B cell (primary cell): ENCODE results near the gene LCMT2. TPM values are rescaled to one million over a fixed set of nuclear protein-coding genes. Genes with fewer than 3 reads are reported as not detected.

Experiments used
- ATAC-seq: fragments of 200-7000 bp; cut with Tn5 transposase; one replicate; pipeline ENCODE4 v1.10.0; 2021; ENCODE audit warnings: low read depth, mild to moderate bottlenecking, moderate number of reproducible peaks, moderate library complexity
- CTCF ChIA-PET: fragments of 350-600 bp; sonication (Branson Sonifier 250); formaldehyde crosslinking; loops from one replicate; lab custom pipeline; 2021; ENCODE audit warnings: antibody characterized with exemption, inconsistent platforms; lab: Charles Lee
- POLR2A ChIA-PET: fragments of 350-600 bp; sonication (Branson Sonifier 250); formaldehyde crosslinking; loops from one replicate; lab custom pipeline; 2021; ENCODE audit warnings: antibody characterized with exemption; lab: Charles Lee
- DNase-seq: peaks from one replicate; pipeline ENCODE4 v3.0.0; 2013
- H2AFZ ChIP-seq: 2 replicates; pipeline ENCODE4 v1.6.1; 2012; ENCODE audit warnings: mild to moderate bottlenecking, low read depth, low read length; ENCODE audit not compliant: insufficient read depth, poor library complexity, severe bottlenecking
- H3K27ac ChIP-seq, 2 donors: 1 replicate in 1 of 2; 2 replicates in 1 of 2; pipeline ENCODE4 v1.5.1; 2012 to 2013; ENCODE audit warnings: low read length in 2 of 2, mild to moderate bottlenecking in 2 of 2, moderate library complexity in 1 of 2
- H3K27me3 ChIP-seq, 4 experiments: fragments of 200-600 bp in 1 of 4; sonication (generic) in 1 of 4; replicated peaks in 1 of 4; 1 replicate in 2 of 4; 2 replicates in 2 of 4; pipeline versions ENCODE4 v1.6.1 to v1.7.0; 2013 to 2016; ENCODE audit warnings: low read length in 3 of 4, mild to moderate bottlenecking in 2 of 4, mixed read lengths in 1 of 4, moderate library complexity in 1 of 4; ENCODE audit not compliant: insufficient read depth in 4 of 4, control insufficient read depth in 3 of 4; ENCODE audit errors: control extremely low read depth in 1 of 4
- H3K36me3 ChIP-seq, 2 experiments: replicated peaks in 1 of 2; 1 replicate in 1 of 2; 2 replicates in 1 of 2; pipeline versions ENCODE4 v1.6.1 to v1.7.1; 2013; ENCODE audit warnings: low read length in 1 of 2; ENCODE audit not compliant: insufficient read depth in 2 of 2, control insufficient read depth in 1 of 2; ENCODE audit errors: control extremely low read depth in 1 of 2, extremely low read depth in 1 of 2
- H3K4me1 ChIP-seq, 2 donors: fragments of 200-600 bp in 1 of 2; sonication (generic) in 1 of 2; 1 replicate in 1 of 2; 2 replicates in 1 of 2; pipeline versions ENCODE4 v1.5.1 to v1.6.1; 2013 to 2017; ENCODE audit warnings: low read length in 2 of 2; ENCODE audit not compliant: control insufficient read depth in 2 of 2, insufficient read depth in 2 of 2
- H3K4me2 ChIP-seq: replicated peaks from 2 replicates; pipeline ENCODE3; 2012; ENCODE audit warnings: mild to moderate bottlenecking, low read depth, low read length; ENCODE audit not compliant: poor library complexity, severe bottlenecking
- H3K4me3 ChIP-seq, 5 experiments: fragments of 200-600 bp in 1 of 5; sonication (generic) in 1 of 5; 1 replicate in 3 of 5; 2 replicates in 2 of 5; pipeline versions ENCODE4 v1.5.1 to v1.7.0; 2011 to 2016; ENCODE audit warnings: low read length in 4 of 5, mild to moderate bottlenecking in 4 of 5, low read depth in 2 of 5, control low read depth in 1 of 5, moderate library complexity in 1 of 5; ENCODE audit not compliant: insufficient read depth in 1 of 5; ENCODE audit errors: control extremely low read depth in 1 of 5, extremely low read depth in 1 of 5
- H3K79me2 ChIP-seq: fragments of 200-600 bp; sonication (generic); one replicate; pipeline ENCODE4 v1.6.0; 2016; ENCODE audit warnings: low read length; ENCODE audit not compliant: control insufficient read depth, insufficient read depth
- H3K9ac ChIP-seq: fragments of 200-600 bp; sonication (generic); 2 replicates; pipeline ENCODE4 v1.6.1; 2017; ENCODE audit warnings: mild to moderate bottlenecking, low read length, moderate library complexity
- H3K9me3 ChIP-seq, 3 donors: one replicate each; pipeline versions ENCODE4 v1.6.1 to v1.7.1; 2013; ENCODE audit warnings: low read length in 2 of 3; ENCODE audit not compliant: control insufficient read depth in 2 of 3, insufficient read depth in 1 of 3; ENCODE audit errors: control extremely low read depth in 1 of 3
- H4K20me1 ChIP-seq: 2 replicates; pipeline ENCODE4 v1.6.0; 2012; ENCODE audit warnings: mild to moderate bottlenecking, low read length; ENCODE audit not compliant: insufficient read depth, control insufficient read depth, poor library complexity, severe bottlenecking
- H3K27ac Mint-ChIP-seq: one replicate; pipeline ENCODE4 v1.8.0; 2021; ENCODE audit warnings: mixed read lengths
- H3K27me3 Mint-ChIP-seq: one replicate; pipeline ENCODE4 v1.8.0; 2021; ENCODE audit warnings: mixed read lengths
- H3K4me1 Mint-ChIP-seq: one replicate; pipeline ENCODE4 v1.8.0; 2021; ENCODE audit warnings: mixed read lengths
- H3K4me3 Mint-ChIP-seq: one replicate; pipeline ENCODE4 v1.8.0; 2021; ENCODE audit warnings: mixed read lengths
- H3K9me3 Mint-ChIP-seq: one replicate; pipeline ENCODE4 v1.8.0; 2022; ENCODE audit warnings: mixed read lengths; ENCODE audit not compliant: insufficient read depth
- CTCF ChIP-seq: fragments of 200-600 bp; IDR thresholded peaks from one replicate; pipeline ENCODE4 v1.8.0; 2022; ENCODE audit warnings: antibody characterized with exemption, mild to moderate bottlenecking
- EZH2 ChIP-seq: IDR thresholded peaks from 2 replicates; pipeline ENCODE4 v1.6.1; 2012; ENCODE audit warnings: borderline replicate concordance, low read depth, mild to moderate bottlenecking, moderate library complexity, low read length; ENCODE audit not compliant: insufficient read depth, poor library complexity, severe bottlenecking
- WGBS: methylation state at CpG from one replicate; pipeline ENCODE4 v1.1.5; 2013; ENCODE audit warnings: missing lambda C conversion rate; ENCODE audit not compliant: insufficient coverage; 5-methylcytosine and 5-hydroxymethylcytosine counted together
- intact Hi-C: fragments of 100-400 bp; cut with micrococcal nuclease; formaldehyde crosslinking; loops from one replicate; pipeline ENCODE4 v1.10.0; 2022
- polyA plus RNA-seq: library from polyadenylated mRNA; depleted of rRNA; stranded (reverse); fragments of >200 nt; gene quantifications from 2 replicates; pipeline ENCODE4 v1.2.3, GENCODE V29; 2012
- total RNA-seq, 2 donors: library from RNA; stranded (reverse); fragments of 120-200 nt in 1 of 2; gene quantifications; 1 replicate in 1 of 2; 2 replicates in 1 of 2; pipeline versions ENCODE4 v1.2.3 to v1.2.4, GENCODE V29; 2013 to 2022

Gene LCMT2
- total and polyA plus RNA-seq, 2 donors (not counting 1 experiment from before 2014, with no cell fraction given) = 7.5 to 12.8 TPM

DNA sequence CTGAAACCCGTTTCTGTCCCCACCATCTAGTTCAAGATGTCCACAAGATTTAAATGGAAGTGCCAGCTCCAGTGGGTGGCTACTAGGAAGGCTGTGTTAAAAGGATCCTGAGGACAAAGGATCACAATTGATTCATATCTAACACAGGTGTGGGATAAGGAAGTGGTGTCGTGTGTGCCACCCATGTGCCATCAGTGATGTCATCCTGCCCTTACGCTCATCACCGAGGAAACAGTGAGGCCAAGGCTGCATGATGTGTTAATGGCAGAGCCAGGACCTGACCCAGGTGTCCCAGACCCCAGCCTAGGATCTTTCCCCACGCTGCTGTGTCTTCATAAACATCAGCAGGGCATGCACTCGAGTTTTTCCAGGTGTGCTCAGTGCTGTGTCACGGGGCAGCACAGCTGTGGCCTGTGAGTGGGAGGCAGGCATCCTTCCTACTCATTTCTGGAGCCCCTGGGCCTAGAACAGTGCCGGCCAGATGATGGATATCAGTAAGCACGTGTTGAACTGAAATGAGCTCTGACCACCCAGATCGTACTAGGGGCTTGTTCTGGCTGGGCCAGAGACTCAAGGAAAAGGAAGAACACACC lies 53.0 kb downstream of the LCMT2 start:
- Histone ChIP-seq H2AFZ (peak overlapping the region; percentile 16), H3K9me3 (no peaks in the 10 kb centered on the region), H3K4me3 (no peak overlapping the region), H3K4me1 (peaks cover 0 to 6% of the 10 kb centered on the region in 2 donors), H3K36me3 (no peaks in the 10 kb centered on the region), H4K20me1 (no peaks in the 10 kb centered on the region), H3K79me2 (no peaks in the 10 kb centered on the region), H3K27ac (no peak overlapping the region), H3K27me3 (no peaks in the 10 kb centered on the region), H3K9ac (no peak overlapping the region), H3K4me2 (no peak overlapping the region)
- TF ChIP-seq CTCF = no peak
- no peak for TF ChIP-seq EZH2
- peaks cover 10% of the 10 kb centered on the region for H3K4me1 Mint-ChIP-seq
- POLR2A ChIA-PET = no interaction called here
- CTCF ChIA-PET = interaction anchor here (1.8 to 2.0 kb wide), 2 partner anchors 8 to 52 kb away, joined by 4 to 10 read pairs; no protein-coding TSS in a partner anchor
- no peak overlapping the region for H3K4me3 Mint-ChIP-seq
- no peak for ATAC-seq
- H3K27ac Mint-ChIP-seq = no peak overlapping the region
- intact Hi-C loops = no loop called here
- no peak for DNase-seq
- H3K9me3 Mint-ChIP-seq = peaks cover 2% of the 10 kb centered on the region
- 70% methylated on average over 9 of the region's 10 CpGs for WGBS
- no peaks in the 10 kb centered on the region for H3K27me3 Mint-ChIP-seq

DNA sequence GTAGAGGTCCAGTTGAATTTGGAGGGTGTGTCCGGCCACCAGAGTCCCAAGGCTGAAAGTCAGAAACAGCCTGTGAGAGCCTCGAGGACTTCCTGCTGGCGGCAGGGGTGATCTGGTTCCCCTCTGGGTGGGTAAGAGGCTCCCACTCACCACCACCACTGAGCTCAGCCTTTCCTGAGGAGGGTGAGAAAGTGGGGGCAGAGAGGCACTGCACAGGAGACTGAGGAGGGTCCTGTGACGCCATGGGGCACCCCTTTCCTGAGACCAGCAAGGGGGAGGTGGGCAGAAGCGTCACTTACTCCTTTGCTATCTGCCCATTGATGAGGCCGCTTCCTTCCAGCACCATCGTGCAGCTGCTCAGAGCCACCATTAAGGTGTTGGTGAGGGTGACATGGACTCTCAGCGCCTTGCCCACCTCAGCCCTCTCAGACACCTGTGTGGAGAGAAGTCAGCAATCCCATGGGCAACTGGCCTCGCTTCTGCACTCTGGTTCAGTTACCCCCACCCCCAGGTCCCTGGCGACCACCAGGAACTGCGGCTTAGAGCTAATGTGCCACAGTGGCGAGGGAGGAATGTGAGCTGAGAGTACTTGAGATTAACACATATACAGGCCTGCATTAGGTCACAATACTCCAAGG lies 53.7 kb downstream of the LCMT2 start:
- ChIA-PET POLR2A (no interaction called here), CTCF (interaction anchor here (1.8 to 2.0 kb wide), 2 partner anchors 9 to 51 kb away, joined by 4 to 10 read pairs; no protein-coding TSS in a partner anchor)
- Mint-ChIP-seq H3K4me1 (peaks cover 15% of the 10 kb centered on the region), H3K9me3 (peaks cover 8% of the 10 kb centered on the region), H3K27ac (no peak overlapping the region), H3K27me3 (no peaks in the 10 kb centered on the region), H3K4me3 (no peak overlapping the region)
- intact Hi-C loops = no loop called here
- WGBS = 89% methylated on average over 8 of the region's 12 CpGs
- Histone ChIP-seq H3K4me2 (no peak overlapping the region), H3K27ac (no peak overlapping the region), H3K27me3 (no peaks in the 10 kb centered on the region), H3K36me3 (no peaks in the 10 kb centered on the region), H4K20me1 (no peaks in the 10 kb centered on the region), H3K9me3 (no peaks in the 10 kb centered on the region), H3K9ac (no peak overlapping the region), H3K79me2 (no peaks in the 10 kb centered on the region), H3K4me3 (no peak overlapping the region), H3K4me1 (peaks cover 0 to 6% of the 10 kb centered on the region in 2 donors), H2AFZ (peak overlapping the region; percentile 16)
- DNase-seq = no peak
- TF ChIP-seq EZH2 (no peak), CTCF (no peak)
- no peak for ATAC-seq
